Central memory CD8-positive, alpha-beta T cell (primary cell): ENCODE data around the gene RRP9.
"Not testable (repeated sequence)": the region's sequence is repeated elsewhere in the genome, so short reads cannot be mapped to it uniquely, and the experiment has no call there.

Source experiments
- ATAC-seq: fragments of 150-1000 bp; cut with Tn5 transposase; replicated peaks from 2 replicates; pipeline ENCODE4 v1.10.0; 2022; ENCODE audit warnings: mild to moderate bottlenecking, moderate FRiP score, moderate number of reproducible peaks; ENCODE audit not compliant: poor library complexity, severe bottlenecking; ENCODE audit errors: extremely low read depth
- DNase-seq, 2 donors: peaks; one replicate each; pipeline ENCODE4 v3.0.0; 2021; ENCODE audit warnings: low spot score in 2 of 2
- H3K27ac Mint-ChIP-seq: one replicate; pipeline ENCODE4 v1.8.0; 2022; ENCODE audit warnings: low read depth, mild to moderate bottlenecking, moderate library complexity, mixed read lengths
- H3K27me3 Mint-ChIP-seq: one replicate; pipeline ENCODE4 v1.8.0; 2022; ENCODE audit warnings: mixed read lengths
- H3K36me3 Mint-ChIP-seq: one replicate; pipeline ENCODE4 v1.8.0; 2022; ENCODE audit warnings: mild to moderate bottlenecking, moderate library complexity, mixed read lengths; ENCODE audit not compliant: insufficient read depth
- H3K4me1 Mint-ChIP-seq: one replicate; pipeline ENCODE4 v1.8.0; 2022; ENCODE audit warnings: mixed read lengths
- H3K4me3 Mint-ChIP-seq: one replicate; pipeline ENCODE4 v1.8.0; 2022; ENCODE audit warnings: mild to moderate bottlenecking, moderate library complexity, mixed read lengths
- H3K9me3 Mint-ChIP-seq: one replicate; pipeline ENCODE4 v1.8.0; 2022; ENCODE audit warnings: mixed read lengths

The RRP9 gene

DNA sequence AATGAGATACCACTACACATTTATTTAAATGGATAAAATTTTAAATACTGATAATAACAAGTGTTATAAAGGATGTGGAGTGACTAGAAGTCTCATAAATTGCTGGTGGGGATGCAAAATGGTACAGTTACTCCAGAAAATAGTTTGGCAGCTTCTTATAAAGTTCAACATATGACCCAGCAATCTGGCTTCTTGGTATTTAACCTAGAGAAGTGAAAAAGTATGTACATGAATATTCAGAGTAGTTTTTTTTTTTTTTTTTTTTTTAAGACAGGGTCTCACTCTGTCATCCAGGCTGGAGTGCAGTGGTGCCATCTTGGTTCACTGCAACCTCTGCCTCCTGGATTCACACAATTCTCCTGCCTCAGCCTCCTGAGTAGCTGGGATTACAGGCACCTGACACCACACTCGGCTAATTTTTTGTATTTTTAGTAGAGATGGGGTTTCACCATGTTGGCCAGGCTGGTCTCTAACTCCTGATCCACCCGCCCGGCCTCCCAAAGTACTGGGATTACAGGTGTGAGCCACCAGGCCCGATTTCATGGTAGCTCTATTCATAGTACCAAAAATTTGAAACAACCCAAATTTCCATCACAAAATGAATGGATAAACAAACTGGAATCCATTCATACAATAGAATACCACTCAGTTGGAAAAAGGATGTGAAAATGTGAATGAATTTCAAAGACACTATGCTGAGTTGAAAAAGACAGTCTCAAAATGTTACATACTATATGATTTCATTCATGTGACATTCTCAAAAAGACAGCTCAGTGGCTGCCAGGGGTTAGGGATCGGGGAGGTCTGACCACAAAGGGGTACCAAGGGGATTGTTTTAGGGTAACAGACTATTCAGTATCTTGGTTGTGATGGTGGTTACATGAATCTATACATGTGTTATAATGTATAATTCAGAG, 14.4 kb downstream of the RRP9 start:
- Mint-ChIP-seq H3K9me3 (no peaks in the 10 kb centered on the region), H3K4me3 (no peak overlapping the region), H3K4me1 (no peaks in the 10 kb centered on the region), H3K27me3 (peaks cover 4% of the 10 kb centered on the region), H3K27ac (no peak overlapping the region), H3K36me3 (peaks cover 2% of the 10 kb centered on the region)
- no peak for ATAC-seq
- DNase-seq = no peak

DNA sequence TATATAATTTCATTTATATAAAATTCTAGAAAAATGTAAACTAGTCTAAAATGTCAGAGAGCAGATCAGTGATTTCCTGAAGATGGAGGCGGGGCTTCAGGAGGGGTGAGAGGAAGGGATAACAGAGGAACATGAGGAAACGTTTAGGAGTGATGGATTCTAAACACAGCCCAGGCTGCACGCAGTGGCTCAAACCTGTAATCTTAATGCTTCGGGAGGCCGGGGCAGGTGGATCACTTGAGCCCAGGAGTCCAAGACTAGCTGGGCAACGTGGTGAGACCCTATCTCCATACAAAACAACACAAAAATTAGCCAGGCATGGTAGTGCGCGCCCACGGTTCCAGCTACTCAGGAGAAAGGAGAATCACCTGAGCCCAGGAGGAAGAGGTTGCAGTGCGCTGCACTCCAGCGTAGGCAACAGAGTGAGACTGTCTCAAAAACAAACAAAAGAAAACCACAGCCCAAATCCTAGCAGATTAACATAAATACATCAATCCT, 20.6 kb downstream of the RRP9 start:
- Mint-ChIP-seq H3K9me3 (no peaks in the 10 kb centered on the region), H3K36me3 (no peaks in the 10 kb centered on the region), H3K4me3 (no peak overlapping the region), H3K27ac (no peak overlapping the region), H3K4me1 (no peaks in the 10 kb centered on the region), H3K27me3 (peaks cover 17% of the 10 kb centered on the region)
- no peak for ATAC-seq
- DNase-seq = no peak

DNA sequence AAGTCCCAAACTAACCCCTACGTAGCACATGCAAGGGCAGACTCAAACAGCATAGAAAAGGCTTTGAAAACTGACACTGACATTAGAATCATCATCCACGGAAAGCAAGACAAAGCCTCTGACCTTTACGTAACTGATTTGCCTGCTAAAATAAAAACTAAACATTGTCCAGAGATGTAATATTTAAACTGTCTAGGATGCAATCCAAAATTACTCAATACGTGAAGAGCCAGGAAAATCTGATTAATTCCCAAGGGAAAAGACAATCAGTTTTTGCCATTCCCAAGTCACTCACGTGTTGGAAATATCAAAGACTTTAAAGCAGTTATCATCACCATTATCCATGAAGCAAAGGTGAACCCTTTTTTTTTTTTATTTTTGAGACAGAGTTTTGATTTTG, 25.3 kb downstream of the RRP9 start:
- ATAC-seq (no peak), DNase-seq (no peak)
- H3K27me3 Mint-ChIP-seq = peaks cover 19% of the 10 kb centered on the region
- H3K36me3 Mint-ChIP-seq = no peaks in the 10 kb centered on the region
- no peak overlapping the region for H3K4me3 Mint-ChIP-seq
- H3K27ac Mint-ChIP-seq = no peak overlapping the region
- H3K4me1 Mint-ChIP-seq = no peaks in the 10 kb centered on the region
- no peaks in the 10 kb centered on the region for H3K9me3 Mint-ChIP-seq

DNA sequence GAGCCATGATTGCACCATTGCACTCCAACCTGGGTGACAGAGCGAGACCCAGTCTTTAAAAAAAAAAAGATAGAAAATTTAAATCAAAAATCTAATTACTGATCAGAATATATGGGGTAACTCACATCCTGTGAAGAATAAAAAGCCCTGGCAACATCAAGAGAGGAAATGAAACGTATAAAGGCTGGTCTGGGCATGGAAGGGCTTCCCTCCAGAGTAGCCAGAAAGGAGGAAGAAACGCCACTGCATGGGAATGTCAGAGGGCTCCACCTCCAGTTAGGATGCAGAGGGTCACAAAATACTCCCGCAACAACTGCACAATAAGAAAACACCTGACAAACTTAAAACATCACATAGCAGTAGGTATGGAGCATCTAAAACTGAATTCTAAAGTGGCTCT, 33.7 kb downstream of the RRP9 start:
- Mint-ChIP-seq H3K4me3 (no peak overlapping the region), H3K27me3 (peaks cover 73% of the 10 kb centered on the region), H3K9me3 (peaks cover 22% of the 10 kb centered on the region), H3K4me1 (no peaks in the 10 kb centered on the region), H3K36me3 (no peaks in the 10 kb centered on the region), H3K27ac (no peak overlapping the region)
- ATAC-seq (no peak), DNase-seq (no peak)

DNA sequence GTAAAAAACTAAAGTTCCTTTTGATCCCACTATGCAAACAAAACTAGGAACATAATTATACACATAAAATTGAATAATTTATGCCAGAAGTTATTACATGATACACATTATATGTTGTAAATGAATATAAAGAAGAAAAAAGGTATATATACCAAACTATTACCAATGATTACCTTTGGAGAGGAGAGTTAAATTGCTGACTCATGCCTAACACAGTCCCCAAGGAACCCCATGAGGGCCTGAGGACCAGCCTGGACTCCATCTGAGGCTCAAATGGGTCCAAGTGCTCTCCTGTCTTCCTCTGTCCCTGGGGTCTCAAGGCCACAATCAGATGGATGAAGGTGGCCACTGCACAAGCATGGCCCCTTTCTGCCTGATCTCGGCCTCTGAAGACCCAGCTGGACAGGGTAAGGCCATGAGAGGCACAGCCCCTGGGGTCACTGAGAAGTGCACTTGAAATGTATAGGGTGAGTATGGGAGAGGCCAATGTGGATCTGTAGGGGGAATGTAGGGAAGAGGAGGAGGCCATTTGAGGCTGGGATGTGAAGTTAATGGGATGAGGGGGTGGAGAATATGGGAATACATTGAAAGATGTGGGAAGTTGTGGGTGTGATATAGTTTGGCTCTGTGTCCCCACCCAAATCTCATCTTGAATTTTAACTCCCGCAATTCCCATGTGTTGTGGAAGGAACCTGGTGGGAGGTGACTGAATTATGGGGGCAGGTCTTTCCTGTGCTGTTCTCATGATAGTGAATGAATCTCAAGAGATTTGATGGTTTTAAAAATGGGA, 37.5 kb downstream of the RRP9 start:
- Mint-ChIP-seq H3K4me1 (no peaks in the 10 kb centered on the region), H3K27me3 (peaks cover 85% of the 10 kb centered on the region), H3K4me3 (no peak overlapping the region), H3K27ac (no peak overlapping the region), H3K9me3 (peaks cover 21% of the 10 kb centered on the region), H3K36me3 (no peaks in the 10 kb centered on the region)
- DNase-seq (no peak), ATAC-seq (no peak)

DNA sequence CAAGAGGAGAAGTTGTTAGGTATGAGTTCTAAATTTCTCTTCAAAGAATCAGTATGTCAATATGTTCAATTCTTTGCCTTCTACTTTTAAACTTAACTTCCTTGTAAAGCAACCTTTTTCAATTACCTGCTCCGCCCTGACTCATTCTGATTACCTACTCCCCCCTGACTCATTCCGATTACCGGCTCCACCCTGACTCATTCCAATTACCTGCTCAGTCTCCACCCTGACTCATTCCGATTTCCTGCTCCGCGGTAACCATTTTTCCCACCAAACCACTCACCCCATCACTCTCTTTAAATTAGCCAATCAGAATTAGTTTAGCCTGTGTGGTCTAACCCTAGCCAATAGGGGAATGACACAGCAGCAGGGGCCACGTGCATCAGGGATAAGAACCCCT, 39.3 kb downstream of the RRP9 start:
- H3K36me3 Mint-ChIP-seq, H3K4me1 Mint-ChIP-seq, H3K27ac Mint-ChIP-seq, DNase-seq, H3K4me3 Mint-ChIP-seq, ATAC-seq, H3K9me3 Mint-ChIP-seq: not testable (repeated sequence)
- peaks cover 85% of the 10 kb centered on the region for H3K27me3 Mint-ChIP-seq

DNA sequence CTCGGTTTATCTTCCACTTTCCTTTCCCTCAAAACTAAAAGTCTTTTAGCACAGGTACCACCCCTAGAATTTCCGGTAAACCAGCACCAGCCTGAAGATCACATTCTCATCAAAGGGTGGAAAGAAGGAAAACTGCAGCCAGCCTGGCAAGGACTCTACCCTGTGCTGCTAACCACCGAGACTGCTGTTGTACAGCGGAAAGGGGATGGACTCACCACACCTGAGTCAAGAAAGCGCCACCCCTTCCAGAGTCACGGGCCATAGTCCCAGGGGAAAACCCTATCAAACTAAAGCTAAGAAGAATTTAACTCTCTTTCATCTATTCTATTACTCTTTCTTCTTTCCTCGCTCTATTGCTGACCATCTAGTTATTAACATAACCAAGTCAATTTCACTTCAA, 41.7 kb downstream of the RRP9 start:
- not testable (repeated sequence) for H3K9me3 Mint-ChIP-seq, H3K27ac Mint-ChIP-seq, DNase-seq, H3K36me3 Mint-ChIP-seq, H3K4me1 Mint-ChIP-seq, ATAC-seq, H3K4me3 Mint-ChIP-seq
- H3K27me3 Mint-ChIP-seq = peaks cover 79% of the 10 kb centered on the region

DNA sequence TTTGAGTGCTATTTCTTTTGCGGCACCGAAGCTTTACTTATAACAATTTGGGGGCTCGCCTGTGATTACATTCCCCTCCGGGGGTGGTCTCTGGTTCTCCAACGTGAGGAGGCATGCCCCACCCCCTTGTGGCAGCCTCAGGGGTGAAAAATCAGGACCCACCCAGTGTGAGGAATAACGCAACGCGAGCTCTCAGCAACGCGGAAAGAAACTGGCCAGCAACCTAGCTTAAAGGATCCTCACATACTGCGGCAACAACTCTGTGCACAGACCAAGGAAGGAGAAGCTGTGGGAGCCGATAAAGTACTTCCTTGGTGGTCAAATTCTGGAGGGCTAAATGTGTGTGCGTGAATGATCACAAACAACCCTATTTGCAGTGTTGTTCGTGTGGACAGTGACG, 44.3 kb downstream of the RRP9 start:
- Mint-ChIP-seq H3K9me3 (no peaks in the 10 kb centered on the region), H3K27me3 (peaks cover 68% of the 10 kb centered on the region), H3K27ac (no peak overlapping the region), H3K4me3 (no peak overlapping the region), H3K36me3 (peaks cover 2% of the 10 kb centered on the region), H3K4me1 (no peaks in the 10 kb centered on the region)
- DNase-seq (no peak), ATAC-seq (no peak)

DNA sequence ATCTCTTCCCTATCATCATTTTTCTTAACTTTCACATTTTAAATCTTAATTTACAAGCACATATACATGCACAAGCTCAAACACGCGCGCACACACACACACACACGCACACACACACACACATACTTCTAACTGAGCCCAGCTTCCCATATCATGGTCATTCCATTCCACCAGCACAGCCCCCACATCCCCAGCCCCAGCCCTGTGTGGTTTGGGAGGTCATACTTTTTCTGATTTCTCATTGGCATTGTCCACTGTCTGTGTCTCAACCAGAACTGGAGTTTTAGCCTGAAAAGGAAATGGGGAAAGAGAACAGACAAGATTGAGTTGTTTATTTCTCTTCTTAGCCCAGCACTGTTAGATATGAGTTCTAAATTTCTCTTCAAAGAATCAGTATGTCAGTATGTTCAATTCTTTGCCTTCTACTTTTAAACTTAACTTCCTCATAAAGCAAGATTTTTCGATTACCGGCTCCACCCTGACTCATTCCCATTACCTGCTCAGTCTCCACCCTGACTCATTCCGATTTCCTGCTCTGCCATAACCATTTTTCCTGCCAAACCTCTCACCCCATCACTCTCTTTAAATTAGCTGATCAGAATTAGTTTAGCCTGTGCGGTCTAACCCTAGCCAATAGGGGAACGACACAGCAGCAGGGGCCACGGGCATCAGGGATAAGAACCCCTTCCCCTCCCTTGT, 44.9 kb downstream of the RRP9 start:
- DNase-seq = no peak
- no peaks in the 10 kb centered on the region for H3K4me1 Mint-ChIP-seq
- ATAC-seq = no peak
- H3K9me3 Mint-ChIP-seq = no peaks in the 10 kb centered on the region
- peaks cover 2% of the 10 kb centered on the region for H3K36me3 Mint-ChIP-seq
- no peak overlapping the region for H3K4me3 Mint-ChIP-seq
- peaks cover 69% of the 10 kb centered on the region for H3K27me3 Mint-ChIP-seq
- H3K27ac Mint-ChIP-seq = no peak overlapping the region

DNA sequence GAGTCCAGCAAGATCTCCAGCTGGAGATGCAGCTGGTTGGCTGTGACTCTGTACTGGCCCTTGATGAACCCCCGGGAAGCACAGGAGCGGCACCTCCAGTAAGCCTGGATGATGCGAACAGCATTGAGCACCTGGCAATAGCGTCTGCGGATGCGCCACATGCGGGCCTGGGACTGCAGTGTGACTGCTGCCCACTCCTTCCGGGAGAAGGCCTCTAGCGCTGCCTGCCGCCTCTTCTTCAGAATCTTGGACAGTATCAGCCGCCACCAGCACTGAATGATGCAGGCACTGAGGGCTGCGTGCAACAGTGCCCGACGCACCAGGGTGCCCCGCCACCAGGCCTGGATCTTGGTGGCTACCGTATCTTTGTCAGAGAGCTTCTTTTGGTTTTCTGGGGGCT, 46.8 kb downstream of the RRP9 start:
- Mint-ChIP-seq H3K4me3 (no peak overlapping the region), H3K36me3 (peaks cover 2% of the 10 kb centered on the region), H3K27me3 (peaks cover 66% of the 10 kb centered on the region), H3K4me1 (no peaks in the 10 kb centered on the region), H3K27ac (no peak overlapping the region), H3K9me3 (no peaks in the 10 kb centered on the region)
- DNase-seq (no peak), ATAC-seq (no peak)

DNA sequence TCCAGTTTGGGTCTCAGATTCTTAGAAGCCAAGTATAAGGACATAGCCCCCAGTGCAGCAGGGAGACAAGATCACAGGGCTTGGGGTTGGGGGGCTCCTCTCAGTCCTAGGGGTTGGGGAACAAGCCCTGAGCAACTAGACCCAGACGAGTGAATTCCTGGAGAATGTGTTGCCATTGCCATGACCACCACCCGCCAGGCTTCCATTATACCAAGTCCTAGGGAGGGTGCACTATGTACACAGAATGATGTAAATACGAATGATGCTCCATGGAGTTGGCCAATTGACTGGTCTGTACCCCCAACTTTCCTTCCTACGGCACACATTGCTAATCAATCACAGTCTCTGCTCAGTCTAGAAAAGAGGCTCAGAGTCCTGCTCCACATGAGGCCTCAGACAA, 47.3 kb downstream of the RRP9 start:
- DNase-seq = no peak
- H3K36me3 Mint-ChIP-seq = peaks cover 2% of the 10 kb centered on the region
- peaks cover 69% of the 10 kb centered on the region for H3K27me3 Mint-ChIP-seq
- no peak overlapping the region for H3K4me3 Mint-ChIP-seq
- ATAC-seq = no peak
- no peaks in the 10 kb centered on the region for H3K9me3 Mint-ChIP-seq
- H3K4me1 Mint-ChIP-seq = no peaks in the 10 kb centered on the region
- H3K27ac Mint-ChIP-seq = no peak overlapping the region

DNA sequence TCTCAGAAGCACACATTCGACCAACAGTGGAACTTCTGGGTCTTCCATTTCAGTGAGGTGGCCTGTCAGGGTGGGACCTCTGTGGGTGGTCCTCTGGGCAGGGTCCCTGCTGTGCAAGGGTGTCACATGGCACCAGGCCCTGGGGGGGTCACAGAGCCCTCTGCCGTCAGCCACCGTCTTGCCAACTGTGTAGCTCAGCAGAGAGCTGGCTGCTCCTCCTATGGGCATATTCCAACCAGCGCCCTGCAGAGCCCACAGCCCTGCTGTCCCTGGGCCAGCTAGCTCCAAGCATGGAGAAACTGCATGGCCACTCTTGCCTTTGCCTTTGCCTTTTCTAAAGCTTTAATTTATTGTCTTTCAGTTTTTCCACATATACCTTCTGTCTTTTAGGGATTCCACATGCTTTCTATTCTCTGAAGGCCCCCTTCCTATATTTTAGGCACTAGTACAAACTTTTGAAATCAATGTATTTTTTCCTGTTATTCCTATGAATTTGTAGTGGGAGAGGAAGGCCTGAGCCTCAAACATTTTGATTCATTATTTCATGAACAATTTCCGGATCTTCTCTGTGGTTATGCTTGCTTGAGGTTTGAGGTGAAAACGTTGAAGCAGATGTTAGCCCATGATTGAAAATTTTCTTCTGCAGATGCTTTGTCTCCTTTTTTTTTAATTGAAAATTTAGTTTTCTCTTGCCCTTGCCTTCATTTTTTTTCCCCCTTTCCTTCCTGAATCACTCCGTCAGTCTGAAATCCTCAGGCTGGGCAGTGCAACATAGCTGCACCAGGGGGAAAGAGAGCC, 50.3 kb downstream of the RRP9 start:
- Mint-ChIP-seq H3K27ac (no peak overlapping the region), H3K27me3 (peaks cover 49% of the 10 kb centered on the region), H3K4me3 (no peak overlapping the region), H3K4me1 (no peaks in the 10 kb centered on the region), H3K9me3 (no peaks in the 10 kb centered on the region), H3K36me3 (peaks cover 2% of the 10 kb centered on the region)
- no peak for DNase-seq
- ATAC-seq = no peak
